SH-SY5Y (cell line): ENCODE measurements around the gene RBM41.

Experiments used
- GATA2 ChIP-seq: IDR thresholded peaks from 2 replicates; pipeline ENCODE4 v1.6.1; 2011; ENCODE audit warnings: mild to moderate bottlenecking, low read depth, low read length
- GATA3 ChIP-seq: IDR thresholded peaks from 2 replicates; pipeline ENCODE4 v1.6.1; 2011; ENCODE audit warnings: low read depth, mild to moderate bottlenecking, low read length, moderate library complexity

- no peak for TF ChIP-seq GATA2
- TF ChIP-seq GATA3: no peak
Observed at GRCh38 chrX:107118322-107119147, at the start of gene RBM41.
